Colonic mucosa (tissue), 4 donors: ENCODE results near the gene FHIT. TPM values are rescaled to one million over a fixed set of nuclear protein-coding genes. Genes with fewer than 3 reads are reported as not detected.

ENCODE experiments used
- DNase-seq: peaks from one replicate; pipeline ENCODE4 v3.0.0-alpha.2; 2020
- H3K27ac ChIP-seq: fragments of 200-600 bp; one replicate; pipeline ENCODE4 v1.8.0; 2021
- H3K27me3 ChIP-seq: fragments of 200-600 bp; one replicate; pipeline ENCODE4 v1.8.0; 2021
- H3K36me3 ChIP-seq: fragments of 200-600 bp; one replicate; pipeline ENCODE4 v1.8.0; 2021
- H3K4me1 ChIP-seq: fragments of 200-600 bp; one replicate; pipeline ENCODE4 v1.8.0; 2021; ENCODE audit warnings: mild to moderate bottlenecking
- H3K4me3 ChIP-seq: fragments of 200-600 bp; one replicate; pipeline ENCODE4 v1.8.0; 2021
- H3K9ac ChIP-seq, 2 donors: one replicate each; pipeline ENCODE4 v1.7.0; 2013; ENCODE audit warnings: control low read depth in 2 of 2, low read depth in 2 of 2, low read length in 2 of 2
- H3K9me3 ChIP-seq: fragments of 200-600 bp; one replicate; pipeline ENCODE4 v1.8.0; 2021
- intact Hi-C: fragments of 100-400 bp; cut with DNase I; formaldehyde crosslinking; loops from one replicate; pipeline ENCODE4 v1.14.1; 2022
- total RNA-seq, 2 donors: library from RNA; stranded (reverse); fragmentation: NEBNext Ultra II Directional in 1 of 2; extraction: Animal tissue kit (Norgen Biotek cat#: 25700) in 1 of 2; gene quantifications; one replicate each; pipeline ENCODE4 v1.2.1, GENCODE V29; 2021
- TF ChIP-seq, protein P1 (sequence below): fragments of 200-600 bp; IDR thresholded peaks from one replicate; pipeline ENCODE4 v1.8.0; 2022; ENCODE audit warnings: antibody characterized with exemption, mild to moderate bottlenecking
- donor health status: healthy.
- donor health status: DM: no; HTN: no; CAD: no.
- donor health status: DM: no; HTN: no; CAD: no.

FHIT gene
- total RNA-seq, 2 donors from 2014 or later = 7.7 to 9.4 TPM

DNA sequence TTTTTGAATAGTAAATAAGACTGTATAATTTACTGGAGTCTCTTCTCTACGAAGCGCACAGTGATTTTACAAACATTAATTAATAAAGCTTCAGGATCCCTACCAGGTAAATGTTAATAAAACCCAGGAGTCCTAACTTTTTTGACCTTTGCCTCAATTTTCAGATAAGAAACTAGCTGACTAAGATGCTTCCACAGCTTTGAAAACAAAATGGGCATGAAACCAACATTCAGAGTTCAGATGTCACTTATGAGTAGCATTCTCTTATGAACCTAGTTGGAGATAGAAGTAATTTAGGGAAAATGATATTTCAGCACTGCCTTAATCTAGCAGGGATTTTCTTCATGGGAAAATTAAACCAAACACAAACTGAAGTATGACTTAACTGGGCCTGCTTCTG, 13.0 kb upstream of the FHIT start:
- H3K4me1 ChIP-seq = no peaks in the 10 kb centered on the region
- no peak overlapping the region for H3K4me3 ChIP-seq
- H3K27me3 ChIP-seq = no peaks in the 10 kb centered on the region
- no peaks in the 10 kb centered on the region for H3K9me3 ChIP-seq
- intact Hi-C loops = no loop called here
- H3K36me3 ChIP-seq = no peaks in the 10 kb centered on the region
- TF ChIP-seq, protein P1, sequence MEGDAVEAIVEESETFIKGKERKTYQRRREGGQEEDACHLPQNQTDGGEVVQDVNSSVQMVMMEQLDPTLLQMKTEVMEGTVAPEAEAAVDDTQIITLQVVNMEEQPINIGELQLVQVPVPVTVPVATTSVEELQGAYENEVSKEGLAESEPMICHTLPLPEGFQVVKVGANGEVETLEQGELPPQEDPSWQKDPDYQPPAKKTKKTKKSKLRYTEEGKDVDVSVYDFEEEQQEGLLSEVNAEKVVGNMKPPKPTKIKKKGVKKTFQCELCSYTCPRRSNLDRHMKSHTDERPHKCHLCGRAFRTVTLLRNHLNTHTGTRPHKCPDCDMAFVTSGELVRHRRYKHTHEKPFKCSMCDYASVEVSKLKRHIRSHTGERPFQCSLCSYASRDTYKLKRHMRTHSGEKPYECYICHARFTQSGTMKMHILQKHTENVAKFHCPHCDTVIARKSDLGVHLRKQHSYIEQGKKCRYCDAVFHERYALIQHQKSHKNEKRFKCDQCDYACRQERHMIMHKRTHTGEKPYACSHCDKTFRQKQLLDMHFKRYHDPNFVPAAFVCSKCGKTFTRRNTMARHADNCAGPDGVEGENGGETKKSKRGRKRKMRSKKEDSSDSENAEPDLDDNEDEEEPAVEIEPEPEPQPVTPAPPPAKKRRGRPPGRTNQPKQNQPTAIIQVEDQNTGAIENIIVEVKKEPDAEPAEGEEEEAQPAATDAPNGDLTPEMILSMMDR = no peak
- no peak overlapping the region for H3K27ac ChIP-seq
- no peak overlapping the region for H3K9ac ChIP-seq
- no peak for DNase-seq

DNA sequence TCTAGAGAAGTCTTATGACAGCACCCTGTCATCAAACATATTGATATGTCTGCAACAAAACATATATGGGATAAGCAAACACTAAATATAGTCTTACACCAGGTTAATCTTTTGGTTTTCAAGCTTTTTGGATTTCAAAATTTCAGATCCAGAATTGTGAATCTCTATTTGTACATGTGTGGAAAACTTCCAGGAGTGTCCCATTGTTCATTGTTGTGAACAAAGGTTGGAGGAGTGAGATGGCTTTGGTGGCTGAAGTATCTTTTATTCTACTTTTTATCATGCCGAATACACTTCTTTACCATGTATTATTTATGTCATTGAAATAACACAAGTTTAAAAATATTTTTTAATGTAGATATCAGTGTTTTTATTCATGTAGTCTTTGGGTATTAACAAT, 5.9 kb upstream of the FHIT start:
- Histone ChIP-seq H3K4me3 (no peak overlapping the region), H3K4me1 (no peaks in the 10 kb centered on the region), H3K27ac (no peak overlapping the region), H3K27me3 (no peaks in the 10 kb centered on the region), H3K36me3 (no peaks in the 10 kb centered on the region), H3K9ac (no peak overlapping the region), H3K9me3 (no peaks in the 10 kb centered on the region)
- intact Hi-C loops = no loop called here
- TF ChIP-seq, protein P1 = no peak
- no peak for DNase-seq

DNA sequence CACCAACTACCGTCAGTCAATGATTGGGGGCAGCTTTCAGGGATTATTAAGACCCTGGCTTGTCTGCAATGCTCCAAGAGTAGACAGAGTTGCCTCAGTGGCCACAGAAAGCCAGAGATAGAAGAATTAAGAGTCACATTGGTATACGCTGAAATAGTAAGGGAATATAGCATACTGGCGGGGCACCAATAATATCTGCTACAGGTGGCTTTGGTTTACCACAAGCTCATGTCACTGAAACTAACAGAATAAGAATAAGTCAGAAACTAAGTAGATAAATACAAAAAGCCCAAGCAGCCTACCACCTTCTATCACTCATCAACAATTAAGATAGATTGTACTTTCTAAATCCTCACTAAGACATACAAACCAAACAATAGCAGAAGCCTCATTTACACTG, 2.5 kb upstream of the FHIT start:
- intact Hi-C loops = no loop called here
- Histone ChIP-seq H3K27me3 (no peaks in the 10 kb centered on the region), H3K27ac (no peak overlapping the region), H3K9me3 (no peaks in the 10 kb centered on the region), H3K4me1 (no peaks in the 10 kb centered on the region), H3K36me3 (no peaks in the 10 kb centered on the region), H3K4me3 (no peak overlapping the region), H3K9ac (no peak overlapping the region)
- DNase-seq = no peak
- TF ChIP-seq, protein P1 = no peak

DNA sequence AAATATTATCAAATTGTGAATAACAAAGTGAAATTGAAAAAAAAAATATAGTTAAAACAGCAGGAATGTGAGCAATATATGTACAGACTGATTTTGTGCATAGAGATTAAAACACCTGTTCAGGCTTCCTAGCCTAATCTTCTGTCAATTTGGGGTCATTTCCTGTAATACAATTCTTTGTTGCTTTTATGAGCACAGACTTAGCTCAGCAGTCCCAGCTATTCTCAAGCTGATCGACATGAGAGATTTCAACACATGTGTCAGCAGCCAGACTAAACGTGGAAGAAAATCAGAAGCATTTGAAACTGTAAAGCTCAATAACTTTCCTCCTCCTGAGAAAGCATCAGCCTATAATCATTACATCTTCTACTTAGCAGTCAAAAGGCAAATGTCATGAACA, 1.6 kb upstream of the FHIT start:
- Histone ChIP-seq H3K27ac (no peak overlapping the region), H3K4me3 (no peak overlapping the region), H3K36me3 (no peaks in the 10 kb centered on the region), H3K27me3 (no peaks in the 10 kb centered on the region), H3K4me1 (no peaks in the 10 kb centered on the region), H3K9me3 (no peaks in the 10 kb centered on the region), H3K9ac (no peak overlapping the region)
- DNase-seq = no peak
- TF ChIP-seq, protein P1 = no peak
- intact Hi-C loops = no loop called here

DNA sequence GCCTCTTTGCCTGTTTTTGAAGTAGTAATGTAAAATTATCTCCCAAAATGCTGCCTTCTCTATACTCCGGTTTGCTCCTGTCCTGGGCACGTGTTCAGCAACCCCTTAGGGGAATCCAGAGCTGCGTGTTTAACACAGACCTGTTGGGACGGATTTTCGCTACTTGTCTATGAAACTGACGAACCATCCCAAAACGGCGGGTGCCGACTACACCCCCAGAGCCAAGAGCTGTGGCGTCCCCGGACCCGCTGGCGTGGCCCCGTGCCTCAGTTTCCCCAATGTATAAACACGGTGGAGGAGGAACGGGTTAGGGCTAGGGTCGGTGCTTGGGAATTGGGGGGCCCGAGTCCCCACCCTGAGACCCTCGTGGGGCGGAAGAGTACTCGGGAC, 473 bp downstream of the FHIT start:
- Histone ChIP-seq H3K36me3 (no peaks in the 10 kb centered on the region), H3K9me3 (no peaks in the 10 kb centered on the region), H3K9ac (peak overlapping the region; percentile 64 to 86), H3K4me1 (no peaks in the 10 kb centered on the region), H3K4me3 (peak overlapping the region; percentile 81), H3K27ac (peak overlapping the region; percentile 63), H3K27me3 (no peaks in the 10 kb centered on the region)
- TF ChIP-seq, protein P1 = no peak
- DNase-seq = peak; percentile 52
- intact Hi-C loops = no loop called here

DNA sequence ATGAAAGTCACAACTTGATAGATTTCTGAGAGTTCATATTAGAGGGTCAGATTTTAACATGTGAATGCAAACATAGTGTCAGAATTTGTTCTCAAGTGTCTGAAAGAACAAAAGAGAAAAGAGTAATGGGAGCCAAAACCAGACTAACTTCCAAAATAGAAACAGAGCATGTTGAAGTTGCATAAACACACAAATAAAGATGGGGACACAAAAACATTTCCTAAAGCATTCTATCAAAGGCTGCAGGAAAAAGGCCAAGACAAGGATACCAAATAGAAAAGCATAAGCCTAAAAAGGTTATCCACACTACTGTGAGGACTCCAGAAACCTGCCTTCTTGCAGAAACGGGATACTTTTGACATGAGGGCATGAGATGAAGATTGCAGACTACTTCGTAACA, 2.8 kb downstream of the FHIT start:
- Histone ChIP-seq H3K36me3 (no peaks in the 10 kb centered on the region), H3K27me3 (no peaks in the 10 kb centered on the region), H3K9me3 (no peaks in the 10 kb centered on the region), H3K4me3 (no peak overlapping the region), H3K27ac (no peak overlapping the region), H3K4me1 (no peaks in the 10 kb centered on the region), H3K9ac (no peak overlapping the region)
- no peak for DNase-seq
- TF ChIP-seq, protein P1 = no peak
- intact Hi-C loops = no loop called here
